GM06990 (cell line): ENCODE measurements around the gene YTHDF1.
"Not testable (repeated sequence)": the region's sequence is repeated elsewhere in the genome, so short reads cannot be mapped to it uniquely, and the experiment has no call there.

Experiments
- DNase-seq: peaks from one replicate; pipeline ENCODE4 v3.0.0-alpha.2; 2011; ENCODE audit not compliant: insufficient read length; ENCODE audit errors: extremely low read depth
- H3K27me3 ChIP-seq: replicated peaks from 2 replicates; pipeline ENCODE4 v1.6.0; 2011; ENCODE audit warnings: low read length; ENCODE audit not compliant: control insufficient read depth, insufficient read depth
- H3K36me3 ChIP-seq: 2 replicates; pipeline ENCODE4 v1.5.1; 2011; ENCODE audit warnings: low read length; ENCODE audit not compliant: control insufficient read depth, insufficient read depth
- H3K4me3 ChIP-seq: replicated peaks from 2 replicates; pipeline ENCODE4 v1.5.1; 2011; ENCODE audit warnings: low read depth, mild to moderate bottlenecking, control low read depth, low read length
- CTCF ChIP-seq: IDR thresholded peaks from 2 replicates; pipeline ENCODE4 v1.5.1; 2011; ENCODE audit warnings: low read length, control low read depth, mild to moderate bottlenecking, inconsistent platforms; ENCODE audit not compliant: insufficient read depth, poor library complexity, severe bottlenecking

YTHDF1 gene

GRCh38 chr20:63224412-63225081, 8.6 kb upstream of the YTHDF1 start:
- Histone ChIP-seq H3K36me3 (no peaks in the 10 kb centered on the region), H3K4me3 (no peak overlapping the region), H3K27me3 (no peaks in the 10 kb centered on the region; the same call in 1 of the 2 replicates)
- DNase-seq: no peak
- TF ChIP-seq CTCF: no peak

- no peak for DNase-seq
- Histone ChIP-seq H3K36me3 (no peaks in the 10 kb centered on the region), H3K27me3 (no peaks in the 10 kb centered on the region; the same call in 1 of the 2 replicates), H3K4me3 (no peak overlapping the region)
- TF ChIP-seq CTCF: no peak
Observed at GRCh38 chr20:63223826-63224207, 7.9 kb upstream of the YTHDF1 start.

GRCh38 chr20:63223121-63223825, 7.3 kb upstream of the YTHDF1 start:
- Histone ChIP-seq H3K36me3 (no peaks in the 10 kb centered on the region), H3K27me3 (no peaks in the 10 kb centered on the region; the same call in 1 of the 2 replicates), H3K4me3 (no peak overlapping the region)
- DNase-seq: no peak
- TF ChIP-seq CTCF: peak; percentile 87

GRCh38 chr20:63222541-63222940, 6.6 kb upstream of the YTHDF1 start:
- no peak for DNase-seq
- Histone ChIP-seq H3K27me3 (no peaks in the 10 kb centered on the region; the same call in 1 of the 2 replicates), H3K36me3 (no peaks in the 10 kb centered on the region), H3K4me3 (no peak overlapping the region)
- TF ChIP-seq CTCF: no peak

- not testable (repeated sequence) for H3K36me3 ChIP-seq, DNase-seq, H3K4me3 ChIP-seq, H3K27me3 ChIP-seq
Observed at GRCh38 chr20:63221400-63222053, 5.6 kb upstream of the YTHDF1 start.
